Stomach (tissue), 9 donors: Measurements from ENCODE around the gene USP12. TPM values are rescaled to one million over a fixed set of nuclear protein-coding genes. Genes with fewer than 3 reads are reported as not detected.

Experiments used
- DNase-seq, 2 donors: peaks; one replicate each; pipeline versions ENCODE4 v3.0.0 to v3.0.0-alpha.2; 2013 to 2019
- H3K27ac ChIP-seq, 5 donors: fragments of 200-600 bp in 4 of 5; sonication (generic) in 4 of 5; one replicate each; pipeline ENCODE4 v1.5.1; 2013 to 2019; ENCODE audit warnings: mild to moderate bottlenecking in 1 of 5, moderate library complexity in 1 of 5
- H3K27me3 ChIP-seq, 3 donors: fragments of 200-600 bp; sonication (generic); one replicate each; pipeline ENCODE4 v1.5.1; 2017 to 2019; ENCODE audit warnings: mixed run types in 1 of 3
- H3K36me3 ChIP-seq, 4 donors: fragments of 200-600 bp; sonication (generic); 1 replicate in 3 of 4; 2 replicates in 1 of 4; pipeline ENCODE4 v1.5.1; 2016 to 2019
- H3K4me1 ChIP-seq, 4 donors: fragments of 200-600 bp; sonication (generic); one replicate each; pipeline ENCODE4 v1.5.1; 2016 to 2019
- H3K4me3 ChIP-seq, 4 donors: fragments of 200-600 bp; sonication (generic) in 3 of 4; one replicate each; pipeline ENCODE4 v1.5.1; 2016 to 2019; ENCODE audit warnings: mild to moderate bottlenecking in 1 of 4
- H3K9me3 ChIP-seq, 4 donors: fragments of 200-600 bp; sonication (generic); one replicate each; pipeline ENCODE4 v1.5.1; 2016 to 2019
- EP300 ChIP-seq: sonication (generic); formaldehyde crosslinking; IDR thresholded peaks from one replicate; pipeline ENCODE4 v1.6.1; 2017; ENCODE audit warnings: antibody characterized with exemption
- POLR2A ChIP-seq, 4 donors: fragments of 450-650 bp; IDR thresholded peaks; one replicate each; pipeline ENCODE4 v1.6.1; 2016; ENCODE audit warnings: antibody characterized with exemption in 4 of 4, control low read depth in 2 of 4, mild to moderate bottlenecking in 1 of 4, moderate library complexity in 1 of 4
- POLR2AphosphoS5 ChIP-seq, 3 donors: sonication (generic); formaldehyde crosslinking; IDR thresholded peaks; one replicate each; pipeline ENCODE4 v1.6.1; 2016; ENCODE audit warnings: antibody characterized with exemption in 3 of 3
- WGBS, 5 donors: extraction: QIAGEN DNeasy Blood & Tissue Kit in 3 of 5; methylation state at CpG; one replicate each; pipeline versions ENCODE4 v1.1.5 to v1.1.7; 2013 to 2018; 5-methylcytosine and 5-hydroxymethylcytosine counted together
- intact Hi-C: fragments of 100-400 bp; cut with DNase I; formaldehyde crosslinking; loops from one replicate; pipeline ENCODE4 v1.15.1; 2023; ENCODE audit warnings: low total_unique reads
- polyA plus RNA-seq, 3 donors: library from polyadenylated mRNA; stranded (reverse); fragments of 200-250 nt; gene quantifications; one replicate each; pipeline ENCODE4 v1.2.3, GENCODE V29; 2013
- total RNA-seq, 5 donors: library from RNA; depleted of rRNA; stranded (reverse); fragments of >200 nt; gene quantifications; one replicate each; pipeline versions ENCODE4 v1.1.0 to v1.2.3, GENCODE V29; 2014 to 2016
- TF ChIP-seq, protein P1 (sequence below), 7 experiments: fragments of 450-650 bp in 4 of 7; fragments of 200-600 bp in 3 of 7; sonication (generic) in 3 of 7; IDR thresholded peaks; one replicate each; pipeline ENCODE4 v1.5.1; 2016 to 2019; ENCODE audit warnings: antibody characterized with exemption in 7 of 7, control low read depth in 2 of 7, mild to moderate bottlenecking in 1 of 7
- donor health status: healthy with polysubstance abuse.
- donor health status: Bipolar disorder and iron deficiency.
- donor health status: healthy.

The USP12 gene
- total and polyA plus RNA-seq, 8 donors: 6.9 to 59.7 (median 21.6) TPM

DNA sequence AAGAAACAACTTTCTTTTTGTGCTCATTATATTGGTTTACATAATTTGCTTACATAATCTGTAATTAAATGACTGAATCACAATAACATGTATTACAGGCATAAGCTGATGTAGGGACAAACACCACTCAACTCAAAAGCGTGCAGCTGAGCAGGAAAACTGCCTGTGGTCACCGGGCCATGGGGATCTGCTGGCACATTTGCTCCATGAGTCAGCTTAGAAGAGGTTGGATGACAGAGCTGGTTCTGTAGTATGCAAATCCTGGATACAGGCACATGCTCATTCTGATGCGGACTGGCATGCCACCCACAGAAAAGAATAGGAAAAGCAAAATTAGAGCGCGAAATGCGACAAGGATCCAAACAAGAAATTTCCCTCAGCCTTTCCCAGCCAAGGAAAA, 128.6 kb downstream of the USP12 start:
- WGBS, 5 donors: 24 to 48% (median 38%) methylated on average over 6 of the region's 6 CpGs

DNA sequence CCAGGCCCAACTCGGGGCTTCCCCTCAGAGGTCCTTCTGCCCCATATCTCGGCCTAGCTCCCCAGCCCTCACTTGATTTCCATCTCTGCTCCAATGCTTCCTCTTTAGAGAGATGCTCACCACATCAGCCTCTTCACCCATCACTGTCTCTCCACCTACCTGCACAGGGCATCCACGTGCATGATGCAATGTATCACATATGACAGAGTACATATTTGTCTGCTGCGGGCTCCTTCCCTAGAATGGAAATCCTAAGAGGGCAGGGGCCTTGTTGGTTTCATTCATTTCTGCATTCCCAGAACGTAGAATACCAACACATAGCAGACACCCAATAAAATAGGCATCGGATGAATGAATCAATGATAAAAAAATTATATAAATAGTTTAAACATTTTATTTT, 130.3 kb downstream of the USP12 start:
- WGBS, 5 donors: 75 to 89% (median 87%) methylated on average over 6 of the region's 6 CpGs
- no peaks in the 10 kb centered on the region for H3K27me3 ChIP-seq
- peak overlapping the region in 3 of 5 donors; percentile 60 to 83 (median 79) for H3K27ac ChIP-seq
- H3K9me3 ChIP-seq: no peaks in the 10 kb centered on the region
- DNase-seq: no peak
- peaks cover 1 to 35% (median 18%) of the 10 kb centered on the region in 4 donors for H3K4me1 ChIP-seq
- no peaks in the 10 kb centered on the region for H3K36me3 ChIP-seq
- intact Hi-C loops: no loop called here
- no peak overlapping the region for H3K4me3 ChIP-seq
- no peak for TF ChIP-seq POLR2A (IDR thresholded peaks at IDR 0.05)
- no peak for TF ChIP-seq EP300
- TF ChIP-seq, protein P1, sequence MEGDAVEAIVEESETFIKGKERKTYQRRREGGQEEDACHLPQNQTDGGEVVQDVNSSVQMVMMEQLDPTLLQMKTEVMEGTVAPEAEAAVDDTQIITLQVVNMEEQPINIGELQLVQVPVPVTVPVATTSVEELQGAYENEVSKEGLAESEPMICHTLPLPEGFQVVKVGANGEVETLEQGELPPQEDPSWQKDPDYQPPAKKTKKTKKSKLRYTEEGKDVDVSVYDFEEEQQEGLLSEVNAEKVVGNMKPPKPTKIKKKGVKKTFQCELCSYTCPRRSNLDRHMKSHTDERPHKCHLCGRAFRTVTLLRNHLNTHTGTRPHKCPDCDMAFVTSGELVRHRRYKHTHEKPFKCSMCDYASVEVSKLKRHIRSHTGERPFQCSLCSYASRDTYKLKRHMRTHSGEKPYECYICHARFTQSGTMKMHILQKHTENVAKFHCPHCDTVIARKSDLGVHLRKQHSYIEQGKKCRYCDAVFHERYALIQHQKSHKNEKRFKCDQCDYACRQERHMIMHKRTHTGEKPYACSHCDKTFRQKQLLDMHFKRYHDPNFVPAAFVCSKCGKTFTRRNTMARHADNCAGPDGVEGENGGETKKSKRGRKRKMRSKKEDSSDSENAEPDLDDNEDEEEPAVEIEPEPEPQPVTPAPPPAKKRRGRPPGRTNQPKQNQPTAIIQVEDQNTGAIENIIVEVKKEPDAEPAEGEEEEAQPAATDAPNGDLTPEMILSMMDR (IDR thresholded peaks at IDR 0.05): no peak

More for the DNA sequence above, 128.6 kb downstream of the USP12 start:
- Histone ChIP-seq H3K27ac (peak overlapping the region in 4 of 5 donors; percentile 32 to 69 (median 52)), H3K27me3 (no peaks in the 10 kb centered on the region), H3K36me3 (no peaks in the 10 kb centered on the region), H3K9me3 (no peaks in the 10 kb centered on the region), H3K4me3 (no peak overlapping the region), H3K4me1 (peaks cover 0 to 22% (median 11%) of the 10 kb centered on the region in 4 donors)
- intact Hi-C loops: no loop called here
- peak; percentile 54 to 67 for DNase-seq
- TF ChIP-seq EP300 (no peak), POLR2AphosphoS5 (IDR thresholded peaks at IDR 0.05) (peak in 2 of 3 donors; percentile 26 to 82)

DNA sequence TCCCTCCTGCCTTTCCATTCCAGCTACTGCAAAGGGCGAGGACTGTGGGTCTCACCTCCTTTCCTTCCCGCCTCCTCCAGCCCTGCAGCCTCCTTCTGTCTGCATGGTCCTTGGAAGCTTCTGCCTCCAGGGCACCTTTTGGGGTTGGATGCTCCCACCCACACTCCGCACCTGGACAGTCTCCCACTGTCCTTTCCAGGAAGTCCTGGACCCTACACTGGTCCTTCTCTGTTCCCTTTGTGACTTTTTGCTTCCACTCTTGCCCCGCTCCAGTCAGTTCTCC, 130.8 kb downstream of the USP12 start:
- WGBS, 5 donors: 95 to 99% (median 98%) methylated on average over 4 of the region's 4 CpGs

DNA sequence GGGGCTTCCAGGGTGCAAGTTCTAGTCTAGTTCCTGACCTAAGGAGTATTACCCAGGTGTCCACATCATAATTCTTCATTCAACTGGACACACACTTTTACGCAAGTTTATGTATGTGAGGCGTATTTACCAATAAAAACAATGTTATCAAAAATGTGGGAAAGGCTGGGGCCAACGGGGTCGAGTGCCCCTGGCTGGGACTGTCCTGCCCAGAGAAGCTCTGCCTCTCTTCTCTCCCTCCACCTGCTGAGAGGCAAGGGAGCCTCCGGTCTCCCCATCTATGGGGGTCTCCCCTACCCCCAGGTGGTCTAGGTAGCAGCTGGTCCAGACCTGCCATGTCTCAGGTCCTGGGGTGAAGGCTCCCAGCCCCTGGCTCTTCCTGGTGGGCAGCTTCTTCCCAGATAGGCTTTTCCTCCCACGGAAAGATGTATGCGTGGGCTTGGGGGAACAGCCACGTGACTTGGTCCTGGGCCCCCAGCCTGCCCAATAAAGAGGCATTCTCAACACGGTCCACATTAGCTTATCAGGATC, 132.4 kb downstream of the USP12 start:
- peak overlapping the region in 4 of 5 donors; percentile 60 to 83 (median 73) for H3K27ac ChIP-seq
- H3K36me3 ChIP-seq: no peaks in the 10 kb centered on the region
- TF ChIP-seq, protein P1 (IDR thresholded peaks at IDR 0.05): no peak
- TF ChIP-seq POLR2AphosphoS5 (IDR thresholded peaks at IDR 0.05): no peak
- TF ChIP-seq EP300: no peak
- no peak for TF ChIP-seq POLR2A (IDR thresholded peaks at IDR 0.05)
- 76 to 83% (median 80%) methylated on average over 9 of the region's 9 CpGs for WGBS, 5 donors
- intact Hi-C loops: no loop called here
- H3K4me3 ChIP-seq: no peak overlapping the region
- DNase-seq: no peak
- H3K4me1 ChIP-seq: peaks cover 3 to 45% (median 24%) of the 10 kb centered on the region in 4 donors
- no peaks in the 10 kb centered on the region for H3K9me3 ChIP-seq
- H3K27me3 ChIP-seq: no peaks in the 10 kb centered on the region

More for the DNA sequence above, 130.8 kb downstream of the USP12 start:
- intact Hi-C loops: no loop called here
- no peaks in the 10 kb centered on the region for H3K9me3 ChIP-seq
- no peak overlapping the region for H3K4me3 ChIP-seq
- no peaks in the 10 kb centered on the region for H3K36me3 ChIP-seq
- DNase-seq: no peak
- peaks cover 3 to 41% (median 20%) of the 10 kb centered on the region in 4 donors for H3K4me1 ChIP-seq
- no peaks in the 10 kb centered on the region for H3K27me3 ChIP-seq
- peak overlapping the region in 4 of 5 donors; percentile 60 to 83 (median 73) for H3K27ac ChIP-seq
- TF ChIP-seq POLR2AphosphoS5 (IDR thresholded peaks at IDR 0.05): no peak
- TF ChIP-seq, protein P1 (IDR thresholded peaks at IDR 0.05): no peak
- TF ChIP-seq POLR2A (IDR thresholded peaks at IDR 0.05): no peak
- no peak for TF ChIP-seq EP300

DNA sequence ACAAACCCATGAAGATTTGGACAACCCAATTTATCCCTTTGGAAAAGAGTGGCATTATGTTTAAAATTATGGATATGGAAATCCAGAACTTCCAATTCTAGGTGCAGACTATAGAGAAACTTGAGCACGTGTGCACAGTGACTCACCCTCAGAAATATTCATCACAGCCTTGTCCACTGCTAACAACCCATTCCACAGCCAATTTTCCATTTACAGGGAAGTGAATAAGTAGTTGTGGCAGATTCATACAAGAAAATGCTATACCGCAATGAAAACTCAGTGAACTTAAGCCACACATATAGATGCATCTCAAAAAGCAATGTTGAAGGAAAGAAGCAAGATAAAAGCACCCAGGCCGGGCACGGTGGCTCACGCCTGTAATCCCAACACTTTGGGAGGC, 133.3 kb downstream of the USP12 start:
- intact Hi-C loops: no loop called here
- Histone ChIP-seq H3K36me3 (no peaks in the 10 kb centered on the region), H3K4me3 (no peak overlapping the region), H3K27ac (peak overlapping the region in 2 of 5 donors; percentile 40 to 83), H3K9me3 (no peaks in the 10 kb centered on the region), H3K27me3 (no peaks in the 10 kb centered on the region), H3K4me1 (peaks cover 3 to 40% (median 21%) of the 10 kb centered on the region in 4 donors)
- no peak for DNase-seq
- WGBS, 5 donors: 73 to 84% (median 79%) methylated on average over 5 of the region's 5 CpGs
- TF ChIP-seq EP300 (no peak), POLR2AphosphoS5 (IDR thresholded peaks at IDR 0.05) (peak in 1 of 3 donors; percentile 24), POLR2A (IDR thresholded peaks at IDR 0.05) (no peak)
- TF ChIP-seq, protein P1 (IDR thresholded peaks at IDR 0.05): no peak
